ENCODE results near the gene ADAM17. TPM values are rescaled to one million over a fixed set of nuclear protein-coding genes. Genes with fewer than 3 reads are reported as not detected.

The ADAM17 gene
- polyA plus RNA-seq, 1 of the 3 experiments (the other 2 are of a cell fraction), result 17.1 TPM

DNA sequence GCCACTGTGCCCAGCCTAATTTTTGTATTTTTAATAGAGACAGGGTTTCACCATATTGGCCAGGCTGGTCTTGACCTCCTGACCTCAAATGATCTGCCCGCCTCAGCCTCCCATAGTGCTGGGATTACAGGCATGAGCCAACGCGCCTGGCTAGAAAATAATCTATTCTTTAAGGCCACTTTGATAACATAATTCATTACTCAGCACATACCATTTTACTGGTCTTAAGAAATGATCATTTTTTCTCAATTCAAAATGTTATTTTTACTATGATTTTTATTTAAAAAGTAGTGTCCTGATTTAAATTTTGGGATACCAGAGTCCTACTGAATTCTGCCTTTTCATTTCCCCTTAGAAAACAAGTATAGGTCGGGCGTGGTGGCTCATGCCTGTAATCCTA lies 27.0 kb upstream of the ADAM17 start (continued):
- no peak for TF ChIP-seq NFIC (IDR thresholded peaks at IDR 0.05; ENCODE audit: borderline replicate concordance)
- TF ChIP-seq MXI1 (IDR thresholded peaks at IDR 0.05; ENCODE audit: low read depth, low read length), result no peak
- no peak for TF ChIP-seq CHD2 (IDR thresholded peaks at IDR 0.05; ENCODE audit: low read length, partially characterized antibody)
- TF ChIP-seq GATA2 (CRISPR knock-in tag; IDR thresholded peaks at IDR 0.05), result no peak
- TF ChIP-seq NRF1 (IDR thresholded peaks at IDR 0.05; ENCODE audit: low read depth, low read length), result no peak
- no peak for TF ChIP-seq MEF2A (IDR thresholded peaks at IDR 0.05; ENCODE audit: borderline replicate concordance, low read depth)
- TF ChIP-seq RAD21 (IDR thresholded peaks at IDR 0.05; ENCODE audit: low read length), result no peak

DNA sequence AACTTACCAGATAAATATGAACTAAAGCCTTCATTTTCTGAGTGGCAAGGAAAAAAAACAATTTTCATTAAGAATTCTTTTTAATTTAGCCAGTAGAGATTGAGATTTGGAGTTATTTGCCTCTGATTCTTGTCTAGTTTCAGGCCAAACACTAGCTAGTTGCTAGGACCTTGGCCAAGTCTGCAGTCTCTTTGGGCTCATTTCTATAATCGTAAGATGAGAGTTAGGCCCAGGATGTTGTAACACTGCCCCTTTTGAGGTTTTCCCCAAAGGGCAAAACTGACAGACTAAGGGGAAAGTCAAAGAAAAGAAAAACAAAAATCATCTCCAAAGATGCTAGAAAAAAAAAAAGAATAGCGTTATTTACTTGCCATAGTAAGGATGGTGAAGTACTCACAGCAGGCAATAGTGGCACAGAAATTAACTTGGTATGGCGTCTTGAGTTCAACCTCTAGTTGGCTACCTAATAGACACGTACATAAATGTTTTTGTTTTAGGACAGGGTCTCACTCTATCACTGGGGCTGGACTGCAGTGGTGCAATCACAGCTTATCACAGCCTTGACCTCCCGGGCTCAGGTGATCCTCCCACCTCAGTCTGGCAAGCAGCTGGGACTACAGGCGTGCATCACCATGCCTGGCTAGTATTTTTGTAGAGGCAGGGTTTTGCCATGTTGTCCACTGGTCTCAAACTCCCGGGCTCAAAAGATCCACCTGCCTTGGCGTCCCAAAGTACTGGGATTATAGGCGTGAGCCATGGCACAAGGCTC lies 23.0 kb upstream of the ADAM17 start:
- Histone ChIP-seq H3K27ac (ENCODE audit: low read depth in 2 of 2, low read length in 1 of 2) (no peak overlapping the region), H3K79me2 (ENCODE audit: insufficient read depth) (peaks cover 27% of the 10 kb centered on the region; the same call in 1 of the 2 replicates), H3K4me1 (ENCODE audit: control insufficient read depth in 1 of 2, insufficient read depth in 2 of 2, low read depth in 1 of 2, low read length in 1 of 2) (peaks cover 0 to 8% of the 10 kb centered on the region in 2 experiments; a peak in 1 of 4 replicates), H4K20me1 (ENCODE audit: insufficient read depth) (peaks cover 5% of the 10 kb centered on the region; the same call in 1 of the 2 replicates), H3K9ac (no peak overlapping the region), H3K9me2 (no peaks in the 10 kb centered on the region), H3K9me3 (no peaks in the 10 kb centered on the region), H3K4me2 (no peak overlapping the region), H3K27me3 (ENCODE audit: insufficient read depth) (no peaks in the 10 kb centered on the region), H3F3A (replicated peaks; ENCODE audit: insufficient read depth) (peaks cover 44% of the 10 kb centered on the region), H2AFZ (ENCODE audit: low read depth) (no peak overlapping the region), H3K4me3 (ENCODE audit: low read depth in 2 of 2, low read length in 1 of 2) (no peak overlapping the region), H3K36me3 (replicated peaks in 1 of 2; ENCODE audit: control insufficient read depth in 1 of 2, insufficient read depth in 2 of 2, low read length in 1 of 2) (peaks cover 6 to 30% of the 10 kb centered on the region in 2 experiments)
- 85% methylated on average over 8 of the region's 9 CpGs for WGBS (ENCODE audit: low lambda C conversion rate)
- no peak for DNase-seq
- CTCF ChIA-PET, result interaction anchor here (1.8 kb wide), 1 partner anchor 221 kb away, joined by 4 read pairs; no protein-coding TSS in a partner anchor
- TF ChIP-seq, protein P1, sequence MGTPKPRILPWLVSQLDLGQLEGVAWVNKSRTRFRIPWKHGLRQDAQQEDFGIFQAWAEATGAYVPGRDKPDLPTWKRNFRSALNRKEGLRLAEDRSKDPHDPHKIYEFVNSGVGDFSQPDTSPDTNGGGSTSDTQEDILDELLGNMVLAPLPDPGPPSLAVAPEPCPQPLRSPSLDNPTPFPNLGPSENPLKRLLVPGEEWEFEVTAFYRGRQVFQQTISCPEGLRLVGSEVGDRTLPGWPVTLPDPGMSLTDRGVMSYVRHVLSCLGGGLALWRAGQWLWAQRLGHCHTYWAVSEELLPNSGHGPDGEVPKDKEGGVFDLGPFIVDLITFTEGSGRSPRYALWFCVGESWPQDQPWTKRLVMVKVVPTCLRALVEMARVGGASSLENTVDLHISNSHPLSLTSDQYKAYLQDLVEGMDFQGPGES (IDR thresholded peaks at IDR 0.05; ENCODE audit: low read depth, low read length), result no peak
- TF ChIP-seq POLR2AphosphoS5 (IDR thresholded peaks at IDR 0.05; ENCODE audit: low read depth, low read length), result peak; percentile 41; the same call in 1 of the 2 replicates
- POLR2A ChIA-PET, result interaction anchor here (0.6 to 1.8 kb wide), 2 partner anchors 52 to 258 kb away, joined by 5 to 10 read pairs; partner anchors contain the start of gene YWHAQ

DNA sequence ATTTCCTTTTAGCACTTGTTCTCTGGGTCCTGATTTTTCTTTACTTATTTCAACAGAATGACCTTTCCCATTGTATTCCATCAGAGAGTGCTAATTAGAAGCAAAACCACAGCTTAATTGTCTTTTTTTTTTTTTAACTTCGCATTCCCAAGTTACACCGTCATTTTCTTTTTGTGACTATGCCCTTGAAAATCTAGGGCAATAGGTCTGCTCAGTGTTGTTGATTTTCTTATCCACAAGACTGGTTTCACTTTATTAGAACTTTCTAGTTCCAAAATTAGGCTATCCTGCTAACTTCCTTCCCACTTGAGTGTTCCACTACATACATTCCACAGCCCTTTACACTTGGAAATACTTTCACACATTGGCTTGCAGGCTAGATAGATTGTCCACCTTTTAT lies 18.7 kb upstream of the ADAM17 start:
- Histone ChIP-seq H3K9ac (no peak overlapping the region), H3K27ac (ENCODE audit: low read depth in 2 of 2, low read length in 1 of 2) (0 out of 4 replicates have a peak overlapping the region, but pooled peaks of 1 of the 2 experiments have one; percentile 5), H3F3A (replicated peaks; ENCODE audit: insufficient read depth) (peaks cover 40% of the 10 kb centered on the region), H2AFZ (ENCODE audit: low read depth) (no peak overlapping the region), H3K4me3 (ENCODE audit: low read depth in 2 of 2, low read length in 1 of 2) (no peak overlapping the region), H3K36me3 (replicated peaks in 1 of 2; ENCODE audit: control insufficient read depth in 1 of 2, insufficient read depth in 2 of 2, low read length in 1 of 2) (peaks cover 0 to 3% of the 10 kb centered on the region in 2 experiments), H3K79me2 (ENCODE audit: insufficient read depth) (0 out of 2 replicates have a peak, but pooled peaks cover 5% of the 10 kb centered on the region), H3K4me2 (no peak overlapping the region), H3K4me1 (ENCODE audit: control insufficient read depth in 1 of 2, insufficient read depth in 2 of 2, low read depth in 1 of 2, low read length in 1 of 2) (peaks cover 0 to 15% of the 10 kb centered on the region in 2 experiments; a peak in 2 of 4 replicates), H3K27me3 (ENCODE audit: insufficient read depth) (no peaks in the 10 kb centered on the region), H3K9me2 (no peaks in the 10 kb centered on the region), H3K9me3 (no peaks in the 10 kb centered on the region), H4K20me1 (ENCODE audit: insufficient read depth) (no peaks in the 10 kb centered on the region)
- POLR2A ChIA-PET, result interaction anchor here (0.6 kb wide), 1 partner anchor 208 kb away, joined by 3 read pairs; no protein-coding TSS in a partner anchor
- DNase-seq, result no peak
- WGBS (ENCODE audit: low lambda C conversion rate), result 97% methylated on average over 2 of the region's 2 CpGs
- no peak for TF ChIP-seq SIN3A (IDR thresholded peaks at IDR 0.05; ENCODE audit: borderline replicate concordance, low read depth, low read length)
- CTCF ChIA-PET, result interaction anchor here (1.3 kb wide), 1 partner anchor 12 kb away, joined by 3 read pairs; no protein-coding TSS in a partner anchor
